SK-N-SH treated with all-trans-retinoic acid at 6 μM for 48 hours (cell line): ENCODE measurements around the gene CDA.

Experiments used
- ATAC-seq: fragments of 200-7000 bp; cut with Tn5 transposase; 3 replicates; pipeline ENCODE4 v1.9.1; 2020; ENCODE audit warnings: mild to moderate bottlenecking, moderate library complexity
- ARNTL ChIP-seq: fragments of 450-650 bp; formaldehyde crosslinking; IDR thresholded peaks from 2 replicates; pipeline ENCODE4 v1.5.0; 2020; ENCODE audit warnings: low read depth, mild to moderate bottlenecking, moderate library complexity, borderline replicate concordance
- BACH2 ChIP-seq: fragments of 250-450 bp; sonication (Bioruptor Pico); IDR thresholded peaks from 2 replicates; pipeline ENCODE4 v1.9.0; 2021; ENCODE audit warnings: mild to moderate bottlenecking, borderline replicate concordance
- ESRRG ChIP-seq: fragments of 250-450 bp; sonication (Bioruptor Pico); IDR thresholded peaks from 2 replicates; pipeline ENCODE4 v1.6.1; 2021; ENCODE audit warnings: mild to moderate bottlenecking
- GLIS3 ChIP-seq: fragments of 250-450 bp; sonication (Bioruptor Pico); IDR thresholded peaks from 2 replicates; pipeline ENCODE4 v1.5.0; 2020; ENCODE audit warnings: mild to moderate bottlenecking, moderate library complexity
- ISL1 ChIP-seq: fragments of 250-450 bp; sonication (Bioruptor Pico); IDR thresholded peaks from 2 replicates; pipeline ENCODE4 v2.1.2; 2022; ENCODE audit warnings: mild to moderate bottlenecking, moderate library complexity
- OSR1 ChIP-seq: fragments of 250-450 bp; sonication (Bioruptor Pico); IDR thresholded peaks from 2 replicates; pipeline ENCODE4 v1.8.0; 2022; ENCODE audit warnings: moderate library complexity, mild to moderate bottlenecking, inconsistent platforms
- RARB ChIP-seq: fragments of 250-450 bp; sonication (Bioruptor Pico); IDR thresholded peaks from 2 replicates; pipeline ENCODE4 v1.8.0; 2021; ENCODE audit warnings: mild to moderate bottlenecking, moderate library complexity
- SNAI2 ChIP-seq: fragments of 250-450 bp; sonication (Bioruptor Pico); IDR thresholded peaks from 2 replicates; pipeline ENCODE4 v1.5.0; 2020; ENCODE audit warnings: mild to moderate bottlenecking, moderate library complexity
- TCF4 ChIP-seq: fragments of 250-450 bp; sonication (Bioruptor Pico); IDR thresholded peaks from 2 replicates; pipeline ENCODE4 v1.8.0; 2021; ENCODE audit warnings: mild to moderate bottlenecking, moderate library complexity, borderline replicate concordance
- TOX ChIP-seq: fragments of 250-450 bp; sonication (Bioruptor Pico); IDR thresholded peaks from 2 replicates; pipeline ENCODE4 v1.8.0; 2021; ENCODE audit warnings: mild to moderate bottlenecking, moderate library complexity, borderline replicate concordance
- ZC3H10 ChIP-seq: fragments of 250-450 bp; sonication (Bioruptor Pico); IDR thresholded peaks from 2 replicates; pipeline ENCODE4 v1.5.1; 2021; ENCODE audit warnings: mild to moderate bottlenecking, moderate library complexity
- ZFP3 ChIP-seq: fragments of 250-450 bp; sonication (Bioruptor Pico); IDR thresholded peaks from 2 replicates; pipeline ENCODE4 v1.5.0; 2020; ENCODE audit warnings: mild to moderate bottlenecking, moderate library complexity
- ZFP30 ChIP-seq: fragments of 450-650 bp; formaldehyde crosslinking; IDR thresholded peaks from 2 replicates; pipeline ENCODE4 v1.5.0; 2022; ENCODE audit warnings: mild to moderate bottlenecking, moderate library complexity
- ZNF565 ChIP-seq: fragments of 450-650 bp; formaldehyde crosslinking; conservative IDR thresholded peaks from 2 replicates; pipeline ENCODE4 v1.5.0; 2020; ENCODE audit warnings: low read depth, mild to moderate bottlenecking, moderate library complexity
- ZNF70 ChIP-seq: fragments of 450-650 bp; formaldehyde crosslinking; IDR thresholded peaks from 2 replicates; pipeline ENCODE4 v1.5.0; 2020; ENCODE audit warnings: mild to moderate bottlenecking, moderate library complexity
- TF ChIP-seq, protein P1 (sequence below): fragments of 250-450 bp; sonication (Bioruptor Pico); IDR thresholded peaks from 2 replicates; pipeline ENCODE4 v1.5.1; 2020; ENCODE audit warnings: low read depth, mild to moderate bottlenecking, moderate library complexity
- TF ChIP-seq, protein P2 (sequence below): fragments of 250-450 bp; sonication (Bioruptor Pico); IDR thresholded peaks from 2 replicates; pipeline ENCODE4 v1.5.0; 2020; ENCODE audit warnings: mild to moderate bottlenecking, moderate library complexity
- TF ChIP-seq, protein P3 (sequence below): fragments of 250-450 bp; sonication (Bioruptor Pico); IDR thresholded peaks from 2 replicates; pipeline ENCODE4 v1.8.0; 2021; ENCODE audit warnings: low read depth, mild to moderate bottlenecking, moderate library complexity, borderline replicate concordance
- TF ChIP-seq, protein P4 (sequence below): fragments of 250-450 bp; sonication (Bioruptor Pico); IDR thresholded peaks from 2 replicates; pipeline ENCODE4 v1.5.1; 2021; ENCODE audit warnings: mild to moderate bottlenecking, moderate library complexity
- TF ChIP-seq, protein P5 (sequence below): fragments of 250-450 bp; sonication (Bioruptor Pico); IDR thresholded peaks from 2 replicates; pipeline ENCODE4 v1.8.0; 2020; ENCODE audit warnings: mild to moderate bottlenecking, moderate library complexity, borderline replicate concordance

The CDA gene

DNA sequence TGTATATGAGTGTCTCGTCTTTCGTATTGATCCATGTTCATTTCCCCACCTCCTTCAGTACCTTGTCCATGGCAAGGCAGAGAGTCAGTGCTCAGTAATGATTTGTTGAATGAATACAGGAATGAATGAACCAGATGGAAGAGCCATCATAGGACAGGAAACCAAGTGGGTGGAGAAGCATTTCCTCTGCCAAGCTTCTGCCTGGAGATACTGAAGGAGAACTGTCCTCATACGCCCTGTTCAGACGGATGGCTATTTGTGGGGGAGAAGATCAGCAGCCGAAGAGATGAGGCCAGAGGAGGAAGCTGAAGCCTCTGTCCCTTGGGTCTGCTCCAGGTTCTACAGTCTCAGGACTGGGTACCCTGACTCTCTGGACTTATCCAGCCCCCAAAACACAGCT lies 30.7 kb upstream of the CDA start:
- TF ChIP-seq GLIS3 (CRISPR knock-in tag) (no peak), OSR1 (CRISPR knock-in tag) (no peak), RARB (no peak), BACH2 (CRISPR knock-in tag) (no peak), ISL1 (CRISPR knock-in tag) (no peak), ZC3H10 (CRISPR knock-in tag) (no peak), TOX (CRISPR knock-in tag) (no peak), ZNF70 (CRISPR knock-in tag) (no peak)
- TF ChIP-seq, protein P1, sequence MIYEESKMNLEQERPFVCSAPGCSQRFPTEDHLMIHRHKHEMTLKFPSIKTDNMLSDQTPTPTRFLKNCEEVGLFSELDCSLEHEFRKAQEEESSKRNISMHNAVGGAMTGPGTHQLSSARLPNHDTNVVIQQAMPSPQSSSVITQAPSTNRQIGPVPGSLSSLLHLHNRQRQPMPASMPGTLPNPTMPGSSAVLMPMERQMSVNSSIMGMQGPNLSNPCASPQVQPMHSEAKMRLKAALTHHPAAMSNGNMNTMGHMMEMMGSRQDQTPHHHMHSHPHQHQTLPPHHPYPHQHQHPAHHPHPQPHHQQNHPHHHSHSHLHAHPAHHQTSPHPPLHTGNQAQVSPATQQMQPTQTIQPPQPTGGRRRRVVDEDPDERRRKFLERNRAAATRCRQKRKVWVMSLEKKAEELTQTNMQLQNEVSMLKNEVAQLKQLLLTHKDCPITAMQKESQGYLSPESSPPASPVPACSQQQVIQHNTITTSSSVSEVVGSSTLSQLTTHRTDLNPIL (CRISPR knock-in tag) = no peak
- ATAC-seq = no peak

DNA sequence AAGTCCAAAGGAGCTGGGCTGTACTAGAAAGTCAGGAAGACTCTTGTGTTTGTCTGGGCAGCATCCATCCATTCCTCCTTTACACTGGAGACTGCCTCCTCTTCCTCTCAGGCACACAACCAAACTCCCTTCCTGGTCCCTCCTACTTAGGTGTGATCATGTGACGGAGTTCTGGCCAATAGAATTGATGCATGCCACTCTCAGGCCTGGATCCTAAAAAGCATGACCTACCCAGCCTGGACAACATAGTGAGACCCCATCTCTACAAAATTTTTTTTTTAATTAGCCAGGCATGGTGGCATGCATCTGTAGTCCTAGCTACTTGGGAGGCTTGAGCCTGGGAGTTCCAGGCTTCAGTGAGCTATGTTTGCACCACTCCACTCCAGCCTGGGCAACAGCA lies 27.9 kb upstream of the CDA start:
- ATAC-seq = no peak
- TF ChIP-seq TOX (CRISPR knock-in tag) (no peak), TCF4 (CRISPR knock-in tag) (no peak), ZNF565 (CRISPR knock-in tag) (no peak), RARB (no peak), OSR1 (CRISPR knock-in tag) (no peak), SNAI2 (CRISPR knock-in tag) (no peak), ESRRG (CRISPR knock-in tag) (no peak)
- TF ChIP-seq, protein P2, sequence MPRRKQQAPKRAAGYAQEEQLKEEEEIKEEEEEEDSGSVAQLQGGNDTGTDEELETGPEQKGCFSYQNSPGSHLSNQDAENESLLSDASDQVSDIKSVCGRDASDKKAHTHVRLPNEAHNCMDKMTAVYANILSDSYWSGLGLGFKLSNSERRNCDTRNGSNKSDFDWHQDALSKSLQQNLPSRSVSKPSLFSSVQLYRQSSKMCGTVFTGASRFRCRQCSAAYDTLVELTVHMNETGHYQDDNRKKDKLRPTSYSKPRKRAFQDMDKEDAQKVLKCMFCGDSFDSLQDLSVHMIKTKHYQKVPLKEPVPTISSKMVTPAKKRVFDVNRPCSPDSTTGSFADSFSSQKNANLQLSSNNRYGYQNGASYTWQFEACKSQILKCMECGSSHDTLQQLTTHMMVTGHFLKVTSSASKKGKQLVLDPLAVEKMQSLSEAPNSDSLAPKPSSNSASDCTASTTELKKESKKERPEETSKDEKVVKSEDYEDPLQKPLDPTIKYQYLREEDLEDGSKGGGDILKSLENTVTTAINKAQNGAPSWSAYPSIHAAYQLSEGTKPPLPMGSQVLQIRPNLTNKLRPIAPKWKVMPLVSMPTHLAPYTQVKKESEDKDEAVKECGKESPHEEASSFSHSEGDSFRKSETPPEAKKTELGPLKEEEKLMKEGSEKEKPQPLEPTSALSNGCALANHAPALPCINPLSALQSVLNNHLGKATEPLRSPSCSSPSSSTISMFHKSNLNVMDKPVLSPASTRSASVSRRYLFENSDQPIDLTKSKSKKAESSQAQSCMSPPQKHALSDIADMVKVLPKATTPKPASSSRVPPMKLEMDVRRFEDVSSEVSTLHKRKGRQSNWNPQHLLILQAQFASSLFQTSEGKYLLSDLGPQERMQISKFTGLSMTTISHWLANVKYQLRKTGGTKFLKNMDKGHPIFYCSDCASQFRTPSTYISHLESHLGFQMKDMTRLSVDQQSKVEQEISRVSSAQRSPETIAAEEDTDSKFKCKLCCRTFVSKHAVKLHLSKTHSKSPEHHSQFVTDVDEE (CRISPR knock-in tag) = no peak
- TF ChIP-seq, all 23 proteins: peak for 0

DNA sequence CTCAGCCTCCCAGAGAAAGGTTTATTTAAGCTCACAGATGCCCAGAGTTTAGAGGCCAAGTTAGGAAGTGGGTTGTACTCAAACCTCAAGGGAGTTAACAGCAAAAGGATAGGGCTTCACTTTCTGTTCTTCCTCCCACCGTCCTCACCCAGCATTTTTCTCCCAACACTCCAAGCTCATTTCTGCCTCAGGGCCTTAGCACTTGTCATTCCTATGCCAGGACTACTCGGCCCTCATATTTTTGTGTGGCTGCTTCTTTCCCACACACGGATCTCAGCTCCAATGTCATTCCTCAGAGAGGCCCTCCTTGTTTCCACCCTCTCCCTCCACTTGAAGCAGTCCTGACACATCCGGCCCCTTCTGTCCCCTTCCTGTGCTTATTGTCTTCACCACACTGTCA lies 23.7 kb upstream of the CDA start:
- ATAC-seq = no peak
- TF ChIP-seq ZFP3 (CRISPR knock-in tag) (no peak), ARNTL (no peak), TCF4 (CRISPR knock-in tag) (no peak), ESRRG (CRISPR knock-in tag) (no peak), TOX (CRISPR knock-in tag) (no peak), ZFP30 (CRISPR knock-in tag) (no peak), ZNF70 (CRISPR knock-in tag) (no peak), OSR1 (CRISPR knock-in tag) (no peak), RARB (no peak)
- TF ChIP-seq, protein P3, sequence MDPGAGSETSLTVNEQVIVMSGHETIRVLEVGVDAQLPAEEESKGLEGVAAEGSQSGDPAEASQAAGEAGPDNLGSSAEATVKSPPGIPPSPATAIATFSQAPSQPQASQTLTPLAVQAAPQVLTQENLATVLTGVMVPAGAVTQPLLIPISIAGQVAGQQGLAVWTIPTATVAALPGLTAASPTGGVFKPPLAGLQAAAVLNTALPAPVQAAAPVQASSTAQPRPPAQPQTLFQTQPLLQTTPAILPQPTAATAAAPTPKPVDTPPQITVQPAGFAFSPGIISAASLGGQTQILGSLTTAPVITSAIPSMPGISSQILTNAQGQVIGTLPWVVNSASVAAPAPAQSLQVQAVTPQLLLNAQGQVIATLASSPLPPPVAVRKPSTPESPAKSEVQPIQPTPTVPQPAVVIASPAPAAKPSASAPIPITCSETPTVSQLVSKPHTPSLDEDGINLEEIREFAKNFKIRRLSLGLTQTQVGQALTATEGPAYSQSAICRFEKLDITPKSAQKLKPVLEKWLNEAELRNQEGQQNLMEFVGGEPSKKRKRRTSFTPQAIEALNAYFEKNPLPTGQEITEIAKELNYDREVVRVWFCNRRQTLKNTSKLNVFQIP (CRISPR knock-in tag) = no peak
- TF ChIP-seq, protein P4, sequence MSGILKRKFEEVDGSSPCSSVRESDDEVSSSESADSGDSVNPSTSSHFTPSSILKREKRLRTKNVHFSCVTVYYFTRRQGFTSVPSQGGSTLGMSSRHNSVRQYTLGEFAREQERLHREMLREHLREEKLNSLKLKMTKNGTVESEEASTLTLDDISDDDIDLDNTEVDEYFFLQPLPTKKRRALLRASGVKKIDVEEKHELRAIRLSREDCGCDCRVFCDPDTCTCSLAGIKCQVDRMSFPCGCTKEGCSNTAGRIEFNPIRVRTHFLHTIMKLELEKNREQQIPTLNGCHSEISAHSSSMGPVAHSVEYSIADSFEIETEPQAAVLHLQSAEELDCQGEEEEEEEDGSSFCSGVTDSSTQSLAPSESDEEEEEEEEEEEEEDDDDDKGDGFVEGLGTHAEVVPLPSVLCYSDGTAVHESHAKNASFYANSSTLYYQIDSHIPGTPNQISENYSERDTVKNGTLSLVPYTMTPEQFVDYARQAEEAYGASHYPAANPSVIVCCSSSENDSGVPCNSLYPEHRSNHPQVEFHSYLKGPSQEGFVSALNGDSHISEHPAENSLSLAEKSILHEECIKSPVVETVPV (CRISPR knock-in tag) = no peak
- TF ChIP-seq, protein P2 (CRISPR knock-in tag) = no peak
- TF ChIP-seq, protein P5, sequence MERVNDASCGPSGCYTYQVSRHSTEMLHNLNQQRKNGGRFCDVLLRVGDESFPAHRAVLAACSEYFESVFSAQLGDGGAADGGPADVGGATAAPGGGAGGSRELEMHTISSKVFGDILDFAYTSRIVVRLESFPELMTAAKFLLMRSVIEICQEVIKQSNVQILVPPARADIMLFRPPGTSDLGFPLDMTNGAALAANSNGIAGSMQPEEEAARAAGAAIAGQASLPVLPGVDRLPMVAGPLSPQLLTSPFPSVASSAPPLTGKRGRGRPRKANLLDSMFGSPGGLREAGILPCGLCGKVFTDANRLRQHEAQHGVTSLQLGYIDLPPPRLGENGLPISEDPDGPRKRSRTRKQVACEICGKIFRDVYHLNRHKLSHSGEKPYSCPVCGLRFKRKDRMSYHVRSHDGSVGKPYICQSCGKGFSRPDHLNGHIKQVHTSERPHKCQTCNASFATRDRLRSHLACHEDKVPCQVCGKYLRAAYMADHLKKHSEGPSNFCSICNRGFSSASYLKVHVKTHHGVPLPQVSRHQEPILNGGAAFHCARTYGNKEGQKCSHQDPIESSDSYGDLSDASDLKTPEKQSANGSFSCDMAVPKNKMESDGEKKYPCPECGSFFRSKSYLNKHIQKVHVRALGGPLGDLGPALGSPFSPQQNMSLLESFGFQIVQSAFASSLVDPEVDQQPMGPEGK (CRISPR knock-in tag) = no peak
